HS-5 (cell line): ENCODE measurements around the gene GSK3B.

ENCODE experiments used
- DNase-seq: peaks from one replicate; pipeline ENCODE4 v3.0.0-alpha.2; 2012; ENCODE audit warnings: low read depth

GSK3B gene

GRCh38 chr3:119815716-119816115, 278.5 kb downstream of the GSK3B start:
- DNase-seq = no peak

- DNase-seq = no peak
These were observed 281.7 kb downstream of the GSK3B start for GRCh38 chr3:119812491-119813058.

GRCh38 chr3:119810018-119810435, 284.2 kb downstream of the GSK3B start:
- DNase-seq = no peak

GRCh38 chr3:119809249-119810017, 284.8 kb downstream of the GSK3B start:
- DNase-seq = no peak

- no peak for DNase-seq
These were observed 285.4 kb downstream of the GSK3B start for GRCh38 chr3:119808843-119809242.

GRCh38 chr3:119808244-119808643, 286.0 kb downstream of the GSK3B start:
- no peak for DNase-seq

GRCh38 chr3:119800844-119801243, 293.4 kb downstream of the GSK3B start:
- no peak for DNase-seq

GRCh38 chr3:119796785-119797184, 297.5 kb downstream of the GSK3B start:
- DNase-seq = no peak

GRCh38 chr3:119796368-119796767, 297.9 kb downstream of the GSK3B start:
- DNase-seq = no peak

GRCh38 chr3:119795849-119796248, 298.4 kb downstream of the GSK3B start:
- no peak for DNase-seq

- no peak for DNase-seq
These were observed 299.2 kb downstream of the GSK3B start for GRCh38 chr3:119794971-119795612.

GRCh38 chr3:119794401-119794800, 299.8 kb downstream of the GSK3B start:
- DNase-seq = no peak

- DNase-seq = no peak
These were observed 302.0 kb downstream of the GSK3B start for GRCh38 chr3:119792270-119792669.

- no peak for DNase-seq
These were observed 303.9 kb downstream of the GSK3B start for GRCh38 chr3:119790369-119790768.

GRCh38 chr3:119786409-119786808, 307.8 kb downstream of the GSK3B start:
- DNase-seq = no peak

GRCh38 chr3:119783883-119784282, 310.4 kb downstream of the GSK3B start:
- no peak for DNase-seq

- DNase-seq = no peak
These were observed 311.0 kb downstream of the GSK3B start for GRCh38 chr3:119783255-119783654.

- DNase-seq = no peak
These were observed 311.8 kb downstream of the GSK3B start for GRCh38 chr3:119782460-119782859.

- DNase-seq = no peak
These were observed 312.7 kb downstream of the GSK3B start, which contains the start of gene NR1I2 for GRCh38 chr3:119781330-119782198. Gene NR1I2, plus strand, starts transcription at chr3:119782101.

- DNase-seq = no peak
These were observed 314.4 kb downstream of the GSK3B start for GRCh38 chr3:119779731-119780383.

- no peak for DNase-seq
These were observed 315.4 kb downstream of the GSK3B start for GRCh38 chr3:119778811-119779210.

GRCh38 chr3:119778176-119778575, 316.1 kb downstream of the GSK3B start:
- no peak for DNase-seq
